ENCODE measurements around the gene P3H2. TPM values are rescaled to one million over a fixed set of nuclear protein-coding genes. Genes with fewer than 3 reads are reported as not detected.
A peak's percentile ranks its signal among the peaks of the same experiment; 100 is the strongest.

The P3H2 gene
- total RNA-seq, 2 donors from 2014 or later: 9.7 to 20.5 TPM

GRCh38 chr3:190004656-190005055 is 116.0 kb downstream of the P3H2 start:
- DNase-seq (ENCODE audit: low spot score): no peak
- intact Hi-C loops (cut with DNase I): no loop called here

- intact Hi-C loops (cut with DNase I): no loop called here
- DNase-seq (ENCODE audit: low spot score): no peak
Measured at GRCh38 chr3:190003681-190004123, 117.0 kb downstream of the P3H2 start.

DNA sequence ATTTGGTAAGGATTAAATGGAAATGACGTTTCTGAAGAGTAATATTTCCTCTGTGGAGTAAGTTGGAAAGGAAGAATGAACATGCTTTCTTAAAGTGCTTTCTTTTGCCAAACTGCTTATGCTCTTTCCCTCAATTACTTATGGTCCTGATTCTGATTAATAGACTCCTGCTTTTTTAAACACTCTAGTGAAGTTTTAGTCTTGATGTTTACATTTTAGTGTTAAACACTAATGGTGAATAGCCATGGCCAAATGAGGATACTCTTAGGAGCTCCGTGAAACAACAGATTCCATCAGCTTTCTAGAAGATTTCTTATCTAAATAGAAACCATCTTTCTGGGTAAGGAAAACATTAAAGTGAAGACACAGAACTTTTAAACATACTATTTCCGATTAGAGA is 117.6 kb downstream of the P3H2 start:
- intact Hi-C loops (cut with DNase I): no loop called here
- no peak for DNase-seq (ENCODE audit: low spot score)

DNA sequence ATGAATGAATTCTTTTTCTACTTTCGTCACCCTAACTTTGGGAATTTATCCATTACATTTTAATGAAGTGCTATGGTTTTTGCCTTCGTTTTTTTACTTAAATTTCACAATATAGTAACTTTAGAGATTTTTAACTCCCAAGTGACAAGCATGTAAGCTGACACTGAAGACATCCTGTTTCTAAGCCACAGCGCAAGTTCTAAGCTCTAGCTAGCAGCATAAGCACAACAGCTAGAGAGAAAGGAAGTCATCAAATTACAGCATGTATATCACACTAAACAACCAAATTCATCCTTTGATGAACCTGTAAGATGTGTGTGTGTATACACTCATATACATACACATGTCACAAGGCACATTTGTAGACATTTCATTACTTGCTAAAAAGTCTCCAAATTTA is 119.3 kb downstream of the P3H2 start:
- DNase-seq (ENCODE audit: low spot score): no peak
- intact Hi-C loops (cut with DNase I): no loop called here

DNA sequence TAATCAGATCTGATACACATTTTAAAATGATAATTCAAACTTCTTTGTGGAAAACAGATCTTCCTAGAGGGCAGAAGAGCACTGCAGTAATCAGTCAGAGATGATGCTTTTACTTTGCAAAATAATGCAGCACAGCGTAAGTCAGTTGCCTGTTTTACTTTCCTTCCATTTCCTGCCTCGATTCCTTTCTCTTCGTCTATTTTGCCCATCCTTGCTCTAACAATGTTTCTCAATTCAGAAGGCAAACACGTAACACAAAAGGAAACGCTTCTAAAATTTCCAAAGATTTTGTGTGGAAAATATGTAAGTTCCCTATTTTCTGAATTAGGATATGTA is 119.9 kb downstream of the P3H2 start:
- DNase-seq (ENCODE audit: low spot score): no peak
- intact Hi-C loops (cut with DNase I): no loop called here

DNA sequence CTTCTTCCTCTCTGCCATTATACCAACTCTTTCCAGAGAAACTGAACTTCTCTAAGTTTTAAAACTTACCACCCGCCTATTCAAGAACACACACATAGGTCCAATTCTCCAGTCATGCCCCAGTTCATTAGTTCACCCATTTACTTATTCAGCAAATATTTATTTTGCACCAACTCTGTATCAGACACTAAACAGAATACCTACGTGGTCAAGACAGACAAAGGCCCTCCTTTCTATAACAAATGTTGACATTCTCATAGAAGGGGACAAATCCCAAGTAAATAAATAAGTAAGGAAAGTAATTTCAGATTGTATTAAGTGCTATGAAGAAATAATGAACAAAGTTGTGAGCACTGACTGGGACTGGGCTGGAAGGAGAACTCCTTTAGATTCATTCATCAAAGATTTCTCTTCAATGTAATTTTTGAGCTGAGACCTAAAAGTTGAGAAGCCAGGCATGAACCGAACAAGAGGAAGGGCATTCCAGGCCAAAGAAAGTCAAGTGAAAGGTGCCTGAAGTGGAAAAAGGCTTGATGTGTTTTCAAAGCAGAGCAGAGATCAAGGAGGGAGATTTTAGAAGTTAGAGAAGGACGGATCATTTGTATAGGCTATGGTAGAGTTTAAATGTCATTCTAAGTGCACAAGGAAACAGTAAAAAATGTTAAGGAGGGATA is 120.4 kb downstream of the P3H2 start:
- intact Hi-C loops (cut with DNase I): no loop called here

DNA sequence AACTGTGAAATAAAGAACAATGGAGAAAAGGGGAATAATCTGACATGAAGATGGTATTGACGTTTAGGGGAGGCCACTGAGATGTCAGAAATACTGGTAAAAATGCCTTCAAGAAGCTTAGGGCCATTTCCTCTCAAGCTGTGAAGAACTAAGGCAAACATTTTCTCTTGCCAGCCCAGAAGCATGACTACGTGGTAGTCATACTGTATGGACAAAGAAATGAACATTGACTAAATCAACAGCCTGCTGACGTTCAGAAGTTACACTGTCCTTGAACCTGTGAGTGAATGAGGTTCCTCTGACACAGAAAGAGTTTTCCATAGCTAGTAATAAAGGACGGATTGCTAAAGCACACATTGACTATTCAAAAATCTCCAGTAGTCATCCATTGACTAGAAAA is 121.0 kb downstream of the P3H2 start:
- intact Hi-C loops (cut with DNase I): no loop called here
- no peak for DNase-seq (ENCODE audit: low spot score)

More for the DNA sequence above, 120.4 kb downstream of the P3H2 start:
- DNase-seq (ENCODE audit: low spot score): no peak

GRCh38 chr3:189995129-189995528 is 125.6 kb downstream of the P3H2 start:
- intact Hi-C loops (cut with DNase I): no loop called here

GRCh38 chr3:189990826-189991225 is 129.9 kb downstream of the P3H2 start:
- DNase-seq (ENCODE audit: low spot score): no peak
- intact Hi-C loops (cut with DNase I): no loop called here

More at GRCh38 chr3:189995129-189995528, 125.6 kb downstream of the P3H2 start:
- no peak for DNase-seq (ENCODE audit: low spot score)

DNA sequence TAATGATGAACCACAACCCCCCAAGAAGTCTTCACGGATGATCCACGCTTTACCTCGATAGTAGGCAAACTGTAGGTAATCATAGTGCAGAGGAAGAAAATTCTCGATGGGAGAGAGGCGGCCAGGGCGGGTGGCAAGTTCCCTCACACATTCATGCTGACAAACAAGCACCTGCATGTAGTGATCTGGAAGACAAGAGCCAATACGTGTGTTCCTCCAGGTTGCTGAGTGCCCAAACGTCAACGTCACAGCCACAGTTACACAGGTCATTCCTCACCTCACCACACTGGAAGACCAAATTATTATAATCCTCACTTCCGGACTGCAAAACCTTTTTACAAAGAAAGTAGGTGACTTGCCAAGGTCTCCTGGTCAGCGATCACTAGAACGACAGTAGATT is 131.8 kb downstream of the P3H2 start:
- intact Hi-C loops (cut with DNase I): no loop called here
- peak; percentile 77 for DNase-seq (ENCODE audit: low spot score)

- DNase-seq (ENCODE audit: low spot score): no peak
- intact Hi-C loops (cut with DNase I): no loop called here
Measured at GRCh38 chr3:189988322-189988721, 132.4 kb downstream of the P3H2 start.

GRCh38 chr3:189985948-189986347 is 134.7 kb downstream of the P3H2 start:
- intact Hi-C loops (cut with DNase I): no loop called here
- no peak for DNase-seq (ENCODE audit: low spot score)

- no peak for DNase-seq (ENCODE audit: low spot score)
- intact Hi-C loops (cut with DNase I): no loop called here
Measured at GRCh38 chr3:189983612-189984011, 137.1 kb downstream of the P3H2 start.

DNA sequence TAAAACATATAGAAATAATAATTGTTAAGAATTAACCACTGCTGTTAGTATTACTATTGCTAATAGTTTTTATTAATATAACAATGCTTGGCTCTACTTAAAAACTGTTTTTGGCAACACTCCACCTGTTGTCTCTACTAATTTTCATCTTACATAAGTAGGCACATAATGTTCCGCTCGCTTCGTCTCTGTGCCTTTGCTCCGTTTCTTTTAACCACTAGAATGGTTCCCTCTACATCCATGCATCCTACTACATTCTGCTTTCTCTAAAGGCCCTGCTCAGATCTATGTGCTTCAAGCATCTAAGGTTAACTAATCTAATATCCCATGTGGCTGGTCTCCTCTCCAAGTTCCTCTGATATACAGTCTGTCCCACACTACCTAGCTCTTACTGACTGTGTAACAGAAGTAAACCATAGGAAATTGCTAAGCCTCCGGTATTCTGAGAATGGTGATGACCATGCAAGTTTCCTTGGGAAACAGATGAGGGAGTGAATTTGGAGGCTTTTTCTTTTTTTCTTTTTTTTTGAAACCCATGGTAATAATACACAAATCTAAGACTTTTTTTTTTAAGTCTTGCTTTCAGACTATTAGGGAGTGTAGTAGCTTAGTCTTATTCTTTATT is 138.3 kb downstream of the P3H2 start:
- no peak for DNase-seq (ENCODE audit: low spot score)
- intact Hi-C loops (cut with DNase I): no loop called here

- intact Hi-C loops (cut with DNase I): loop anchor here in 1 of 2 donors (1.0 kb wide), 1 partner anchor 15 kb away; no protein-coding TSS in a partner anchor
- no peak for DNase-seq (ENCODE audit: low spot score)
Measured at GRCh38 chr3:189981668-189982067, 139.0 kb downstream of the P3H2 start.

DNA sequence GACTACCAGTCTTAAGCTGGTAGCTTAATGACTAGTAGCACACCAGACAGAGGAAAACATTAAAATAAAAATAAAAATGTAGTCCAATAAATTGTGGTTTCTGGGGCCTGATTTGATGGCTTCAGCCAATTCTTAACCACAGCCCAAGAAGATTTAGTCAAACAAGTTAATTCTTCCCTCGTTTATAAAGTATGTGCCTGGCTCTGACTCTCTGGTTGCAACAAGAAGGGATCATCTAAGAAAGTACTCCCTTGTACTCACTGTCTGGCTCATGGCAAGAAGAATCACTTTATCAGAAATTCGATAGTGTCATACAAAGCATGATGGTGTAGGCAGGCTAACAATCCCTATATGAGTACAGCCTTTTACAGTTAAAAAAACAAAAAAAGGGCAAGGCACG is 141.9 kb downstream of the P3H2 start:
- intact Hi-C loops (cut with DNase I): loop anchor here in 1 of 2 donors (10.0 kb wide), 1 partner anchor 146 kb away; the partner anchor contains the start of gene P3H2
- DNase-seq (ENCODE audit: low spot score): no peak

DNA sequence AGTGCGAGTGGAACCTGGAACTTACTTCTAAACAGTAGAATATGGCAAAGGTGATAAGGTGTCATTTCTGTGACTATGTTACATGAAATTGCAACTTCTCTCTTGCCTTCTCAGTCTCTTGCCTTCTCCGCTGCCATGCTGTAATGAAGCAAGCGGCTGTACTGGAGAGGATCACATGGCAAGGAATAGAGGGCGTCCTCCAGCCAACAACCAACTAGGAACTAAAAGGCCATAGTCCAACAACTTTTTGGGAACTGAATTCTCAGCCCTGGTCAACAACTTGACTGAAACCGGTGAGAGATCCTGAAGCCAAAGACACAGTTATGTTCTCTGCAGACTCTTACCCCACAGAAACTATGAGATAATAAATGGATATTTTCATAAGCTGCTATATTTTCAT is 143.5 kb downstream of the P3H2 start:
- DNase-seq (ENCODE audit: low spot score): no peak
- intact Hi-C loops (cut with DNase I): loop anchor here (2.0 to 10.0 kb wide), 2 partner anchors 20 to 148 kb away; partner anchors contain the start of gene P3H2 (in 1 of the 2)

- DNase-seq (ENCODE audit: low spot score): no peak
- intact Hi-C loops (cut with DNase I): loop anchor here in 1 of 2 donors (10.0 kb wide), 1 partner anchor 149 kb away; the partner anchor contains the start of gene P3H2
Measured at GRCh38 chr3:189975391-189975990, 145.2 kb downstream of the P3H2 start.

- intact Hi-C loops (cut with DNase I): loop anchor here in 1 of 2 donors (5.0 to 10.0 kb wide), 2 partner anchors 150 to 218 kb away; partner anchors contain the start of gene P3H2
- peak; percentile 76 for DNase-seq (ENCODE audit: low spot score)
Measured at GRCh38 chr3:189974359-189974758, 146.3 kb downstream of the P3H2 start.

GRCh38 chr3:189967254-189967865 is 153.3 kb downstream of the P3H2 start:
- intact Hi-C loops (cut with DNase I): loop anchor here (5.0 to 10.0 kb wide), 2 partner anchors 157 to 235 kb away; partner anchors contain the start of gene P3H2 (in 1 of the 2)
- no peak for DNase-seq (ENCODE audit: low spot score)

All from posterior vena cava (tissue), 2 donors.